ENCODE measurements around the gene DAZAP1. TPM values are rescaled to one million over a fixed set of nuclear protein-coding genes. Genes with fewer than 3 reads are reported as not detected.

The DAZAP1 gene
- total RNA-seq, 1 experiment from 2014 or later = 177 TPM

DNA sequence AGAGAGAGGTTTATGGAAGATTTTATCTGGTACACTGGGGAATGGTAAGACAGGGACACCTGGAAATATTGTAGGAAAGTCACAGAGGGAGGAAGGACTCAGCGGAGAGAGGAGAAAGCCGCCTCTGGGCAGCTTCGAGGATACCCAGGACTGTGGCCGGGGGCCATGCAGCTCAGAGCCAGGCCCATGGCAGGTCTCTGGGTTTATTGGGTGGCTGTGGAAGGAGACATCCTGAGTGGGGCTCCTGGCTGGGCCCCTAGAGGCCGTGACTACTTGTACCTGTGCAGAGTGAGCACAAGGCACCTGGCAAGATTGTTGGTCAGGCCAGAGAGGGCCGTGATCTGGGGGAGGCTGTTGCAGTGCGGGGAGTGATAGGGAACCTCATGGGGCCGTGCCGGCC is 3.4 kb downstream of the DAZAP1 start:
- Histone ChIP-seq H3K4me1 (ENCODE audit: insufficient read depth, low read length) (peaks cover 38% of the 10 kb centered on the region), H3K4me3 (ENCODE audit: low read length) (peak overlapping the region; percentile 80; the same call in 1 of the 2 replicates), H3K4me2 (ENCODE audit: low read length) (peak overlapping the region; percentile 90), H3K36me3 (ENCODE audit: low read depth, low read length) (peaks cover under 1% of the 10 kb centered on the region; the same call in 1 of the 2 replicates), H3K27ac (ENCODE audit: low read length) (no peak overlapping the region), H3K79me2 (ENCODE audit: low read length) (peaks cover 80% of the 10 kb centered on the region), H3F3A (ENCODE audit: low read length, unreplicated experiment) (peaks cover 7% of the 10 kb centered on the region), H4K20me1 (ENCODE audit: low read length) (peaks cover 36% of the 10 kb centered on the region), H2AFZ (ENCODE audit: low read length) (no peak overlapping the region), H3K27me3 (ENCODE audit: low read length) (no peaks in the 10 kb centered on the region), H3K9me3 (ENCODE audit: low read length) (no peaks in the 10 kb centered on the region), H3K9ac (ENCODE audit: low read length) (no peak overlapping the region), H3K9me2 (replicated peaks; ENCODE audit: low read length) (no peaks in the 10 kb centered on the region)
- CTCF ChIA-PET = no interaction called here
- ATAC-seq (no peak), DNase-seq (no peak)
- no TSS peak for BruUV-seq (replicated peaks)
- TF ChIP-seq EZH2 (IDR thresholded peaks at IDR 0.05; ENCODE audit: low read length, unreplicated experiment) (no peak), EZH2phosphoT487 (IDR thresholded peaks at IDR 0.05; ENCODE audit: borderline replicate concordance, low read length) (no peak), CTCF (conservative IDR thresholded peaks at IDR 0.05; ENCODE audit: low read depth, low read length) (no peak)
- POLR2A ChIA-PET (ENCODE audit: unreplicated experiment) = no interaction called here
- intact Hi-C loops (cut with micrococcal nuclease) = no loop called here

- Histone ChIP-seq H2AFZ (ENCODE audit: low read length) (no peak overlapping the region), H3K4me3 (ENCODE audit: low read length) (no peak overlapping the region), H3K9me3 (ENCODE audit: low read length) (no peaks in the 10 kb centered on the region), H3K9ac (ENCODE audit: low read length) (no peak overlapping the region), H3F3A (ENCODE audit: low read length, unreplicated experiment) (peaks cover 7% of the 10 kb centered on the region), H3K4me1 (ENCODE audit: insufficient read depth, low read length) (peaks cover 42% of the 10 kb centered on the region), H3K27me3 (ENCODE audit: low read length) (no peaks in the 10 kb centered on the region), H3K79me2 (ENCODE audit: low read length) (peaks cover 87% of the 10 kb centered on the region), H3K9me2 (replicated peaks; ENCODE audit: low read length) (no peaks in the 10 kb centered on the region), H3K36me3 (ENCODE audit: low read depth, low read length) (peaks cover 8% of the 10 kb centered on the region; the same call in 1 of the 2 replicates), H3K27ac (ENCODE audit: low read length) (no peak overlapping the region), H4K20me1 (ENCODE audit: low read length) (peaks cover 43% of the 10 kb centered on the region), H3K4me2 (ENCODE audit: low read length) (0 out of 2 replicates have a peak overlapping the region, but pooled peaks have one; percentile 90)
- ChIA-PET POLR2A (ENCODE audit: unreplicated experiment) (no interaction called here), CTCF (no interaction called here)
- no peak for TF ChIP-seq CTCF (conservative IDR thresholded peaks at IDR 0.05; ENCODE audit: low read depth, low read length)
- TF ChIP-seq EZH2phosphoT487 (IDR thresholded peaks at IDR 0.05; ENCODE audit: borderline replicate concordance, low read length) = no peak
- TF ChIP-seq EZH2 (IDR thresholded peaks at IDR 0.05; ENCODE audit: low read length, unreplicated experiment) = no peak
- no peak for DNase-seq
- intact Hi-C loops (cut with micrococcal nuclease) = no loop called here
- no peak for ATAC-seq
- BruUV-seq (replicated peaks) = no TSS peak
Measured at GRCh38 chr19:1411255-1412191, 4.1 kb downstream of the DAZAP1 start.
